Natural killer cell (primary cell): ENCODE data around the gene SPPL3. TPM values are rescaled to one million over a fixed set of nuclear protein-coding genes. Genes with fewer than 3 reads are reported as not detected.

Experiments
- ATAC-seq, 3 donors: fragments of 150-1000 bp in 2 of 3; fragments of 200-7000 bp in 1 of 3; cut with Tn5 transposase; 1 replicate in 1 of 3; 2 replicates in 2 of 3; pipeline ENCODE4 v1.10.0; 2021; ENCODE audit warnings: mild to moderate bottlenecking in 2 of 3, moderate library complexity in 2 of 3
- DNase-seq, 2 donors: peaks; one replicate each; pipeline versions ENCODE4 v3.0.0 to v3.0.0-alpha.2; 2013 to 2021; ENCODE audit warnings: mixed read lengths in 1 of 2
- H3K27ac ChIP-seq: one replicate; pipeline ENCODE4 v1.5.1; 2013; ENCODE audit warnings: mild to moderate bottlenecking, low read length
- H3K27me3 ChIP-seq: one replicate; pipeline ENCODE4 v1.6.1; 2013; ENCODE audit warnings: low read length; ENCODE audit not compliant: control insufficient read depth, insufficient read depth
- H3K36me3 ChIP-seq: one replicate; pipeline ENCODE4 v1.6.1; 2013; ENCODE audit warnings: low read length; ENCODE audit not compliant: control insufficient read depth, insufficient read depth
- H3K4me1 ChIP-seq: one replicate; pipeline ENCODE4 v1.6.1; 2013; ENCODE audit warnings: low read length; ENCODE audit not compliant: control insufficient read depth, insufficient read depth
- H3K4me3 ChIP-seq: one replicate; pipeline ENCODE4 v1.5.1; 2013; ENCODE audit warnings: low read length
- H3K9me3 ChIP-seq: one replicate; pipeline ENCODE4 v1.6.1; 2013; ENCODE audit warnings: low read length; ENCODE audit not compliant: control insufficient read depth, insufficient read depth
- H3K27ac Mint-ChIP-seq, 2 donors: one replicate each; pipeline ENCODE4 v1.8.0; 2022; ENCODE audit warnings: mild to moderate bottlenecking in 2 of 2, mixed read lengths in 2 of 2, moderate library complexity in 1 of 2
- H3K27me3 Mint-ChIP-seq, 2 donors: one replicate each; pipeline ENCODE4 v1.8.0; 2022; ENCODE audit warnings: low read depth in 2 of 2, mixed read lengths in 2 of 2
- H3K36me3 Mint-ChIP-seq: one replicate; pipeline ENCODE4 v1.8.0; 2022; ENCODE audit warnings: mixed read lengths
- H3K4me1 Mint-ChIP-seq, 2 donors: one replicate each; pipeline ENCODE4 v1.8.0; 2022; ENCODE audit warnings: mixed read lengths in 2 of 2
- H3K4me3 Mint-ChIP-seq: one replicate; pipeline ENCODE4 v1.8.0; 2022; ENCODE audit warnings: mild to moderate bottlenecking, moderate library complexity, mixed read lengths
- H3K9me3 Mint-ChIP-seq, 2 donors: one replicate each; pipeline ENCODE4 v1.8.0; 2022; ENCODE audit warnings: mixed read lengths in 2 of 2
- WGBS: methylation state at CpG from one replicate; pipeline ENCODE4 v1.1.7; 2013; ENCODE audit warnings: missing lambda C conversion rate; ENCODE audit not compliant: insufficient coverage; 5-methylcytosine and 5-hydroxymethylcytosine counted together
- intact Hi-C: fragments of 100-400 bp; cut with micrococcal nuclease; formaldehyde crosslinking; loops from one replicate; pipeline ENCODE4 v1.14.2; 2022
- total RNA-seq, 4 donors: library from RNA; stranded (reverse); fragments of 120-200 nt in 1 of 4; gene quantifications; one replicate each; pipeline versions ENCODE4 v1.2.3 to v1.2.4, GENCODE V29; 2013 to 2022
- TF ChIP-seq, protein P1 (sequence below): fragments of 200-600 bp; IDR thresholded peaks from one replicate; pipeline ENCODE4 v1.8.0; 2022; ENCODE audit warnings: antibody characterized with exemption

SPPL3 gene
- total RNA-seq, 3 donors from 2014 or later (not counting 1 experiment from before 2014, with no cell fraction given) = 31.5 to 40.2 (median 39.9) TPM

DNA sequence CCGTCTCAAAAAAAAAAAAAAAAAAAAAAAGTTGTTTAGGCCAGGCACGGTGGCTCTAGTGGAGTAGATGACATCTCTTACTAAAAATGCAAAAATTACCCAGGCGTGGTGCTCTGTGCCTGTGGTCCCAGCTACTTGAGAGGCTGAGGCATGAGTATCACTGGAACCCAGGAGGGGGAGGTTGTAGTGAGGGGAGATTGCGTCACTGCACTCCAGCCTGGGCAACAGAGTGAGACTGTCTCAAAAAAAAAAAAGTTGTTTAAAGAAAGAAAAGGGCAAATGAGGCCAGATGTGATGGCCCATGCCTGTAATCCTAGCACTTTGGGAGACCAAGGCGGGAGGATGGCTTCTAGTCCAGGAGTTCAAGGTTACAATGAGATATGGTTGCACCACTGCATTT is 36.6 kb upstream of the SPPL3 start:
- Histone ChIP-seq H3K27ac (no peak overlapping the region), H3K9me3 (no peaks in the 10 kb centered on the region), H3K4me3 (no peak overlapping the region), H3K4me1 (peaks cover 2% of the 10 kb centered on the region), H3K27me3 (no peaks in the 10 kb centered on the region), H3K36me3 (no peaks in the 10 kb centered on the region)
- intact Hi-C loops = no loop called here
- Mint-ChIP-seq H3K4me3 (no peak overlapping the region), H3K4me1 (peaks cover 0 to 5% of the 10 kb centered on the region in 2 donors), H3K27ac (no peak overlapping the region), H3K9me3 (no peaks in the 10 kb centered on the region), H3K27me3 (peaks cover 0 to 6% of the 10 kb centered on the region in 2 donors), H3K36me3 (no peaks in the 10 kb centered on the region)
- ATAC-seq (no peak), DNase-seq (no peak)
- TF ChIP-seq, protein P1, sequence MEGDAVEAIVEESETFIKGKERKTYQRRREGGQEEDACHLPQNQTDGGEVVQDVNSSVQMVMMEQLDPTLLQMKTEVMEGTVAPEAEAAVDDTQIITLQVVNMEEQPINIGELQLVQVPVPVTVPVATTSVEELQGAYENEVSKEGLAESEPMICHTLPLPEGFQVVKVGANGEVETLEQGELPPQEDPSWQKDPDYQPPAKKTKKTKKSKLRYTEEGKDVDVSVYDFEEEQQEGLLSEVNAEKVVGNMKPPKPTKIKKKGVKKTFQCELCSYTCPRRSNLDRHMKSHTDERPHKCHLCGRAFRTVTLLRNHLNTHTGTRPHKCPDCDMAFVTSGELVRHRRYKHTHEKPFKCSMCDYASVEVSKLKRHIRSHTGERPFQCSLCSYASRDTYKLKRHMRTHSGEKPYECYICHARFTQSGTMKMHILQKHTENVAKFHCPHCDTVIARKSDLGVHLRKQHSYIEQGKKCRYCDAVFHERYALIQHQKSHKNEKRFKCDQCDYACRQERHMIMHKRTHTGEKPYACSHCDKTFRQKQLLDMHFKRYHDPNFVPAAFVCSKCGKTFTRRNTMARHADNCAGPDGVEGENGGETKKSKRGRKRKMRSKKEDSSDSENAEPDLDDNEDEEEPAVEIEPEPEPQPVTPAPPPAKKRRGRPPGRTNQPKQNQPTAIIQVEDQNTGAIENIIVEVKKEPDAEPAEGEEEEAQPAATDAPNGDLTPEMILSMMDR = no peak
- 81% methylated on average over 3 of the region's 5 CpGs for WGBS

DNA sequence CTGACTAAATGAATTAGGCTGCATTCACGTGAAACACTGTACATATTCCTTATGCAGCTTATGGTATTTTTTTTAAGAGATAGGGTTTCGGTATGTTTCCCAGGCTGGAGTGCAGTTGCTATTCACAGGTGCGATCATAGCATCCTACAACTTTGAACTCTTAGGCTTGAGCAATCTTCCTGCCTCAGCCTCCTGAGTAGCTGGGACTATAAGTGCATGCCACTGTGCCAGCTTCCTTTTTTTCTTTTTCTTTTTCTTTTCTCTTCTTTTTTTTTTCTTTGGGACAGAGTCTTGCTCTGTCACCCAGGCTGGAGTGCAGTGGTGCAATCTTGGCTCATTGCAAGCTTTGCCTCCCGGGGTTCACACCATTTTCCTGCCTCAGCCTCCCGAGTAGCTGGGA is 35.8 kb upstream of the SPPL3 start:
- Mint-ChIP-seq H3K4me1 (peaks cover 0 to 5% of the 10 kb centered on the region in 2 donors), H3K9me3 (no peaks in the 10 kb centered on the region), H3K4me3 (no peak overlapping the region), H3K36me3 (no peaks in the 10 kb centered on the region), H3K27me3 (peaks cover 0 to 6% of the 10 kb centered on the region in 2 donors), H3K27ac (no peak overlapping the region)
- Histone ChIP-seq H3K4me1 (peaks cover 2% of the 10 kb centered on the region), H3K4me3 (no peak overlapping the region), H3K36me3 (no peaks in the 10 kb centered on the region), H3K27me3 (no peaks in the 10 kb centered on the region), H3K9me3 (no peaks in the 10 kb centered on the region), H3K27ac (no peak overlapping the region)
- intact Hi-C loops = no loop called here
- TF ChIP-seq, protein P1 = no peak
- WGBS = 53% methylated on average over 4 of the region's 5 CpGs
- DNase-seq = no peak
- no peak for ATAC-seq

DNA sequence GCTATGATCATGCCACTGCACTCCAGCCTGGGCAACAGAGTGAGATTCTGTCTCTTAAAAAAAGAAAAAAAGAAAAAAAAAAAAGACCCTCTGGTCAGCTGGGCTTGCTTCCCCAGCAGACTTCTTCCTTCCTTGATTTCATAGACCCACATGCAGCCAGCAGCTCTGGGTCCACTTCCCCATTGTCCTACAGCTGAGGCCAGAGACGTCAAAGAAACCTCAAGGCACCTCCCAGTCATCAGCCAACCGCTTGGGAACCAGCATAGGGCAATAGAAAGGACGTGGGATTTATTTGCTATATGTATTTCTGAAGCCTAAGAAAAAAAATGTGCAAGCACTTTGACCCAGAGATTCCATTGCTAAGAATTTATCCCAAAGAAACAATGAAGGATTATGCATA is 35.4 kb upstream of the SPPL3 start:
- H3K27ac Mint-ChIP-seq = no peak overlapping the region
- 15% methylated on average over 3 of the region's 3 CpGs for WGBS
- no peak for DNase-seq

DNA sequence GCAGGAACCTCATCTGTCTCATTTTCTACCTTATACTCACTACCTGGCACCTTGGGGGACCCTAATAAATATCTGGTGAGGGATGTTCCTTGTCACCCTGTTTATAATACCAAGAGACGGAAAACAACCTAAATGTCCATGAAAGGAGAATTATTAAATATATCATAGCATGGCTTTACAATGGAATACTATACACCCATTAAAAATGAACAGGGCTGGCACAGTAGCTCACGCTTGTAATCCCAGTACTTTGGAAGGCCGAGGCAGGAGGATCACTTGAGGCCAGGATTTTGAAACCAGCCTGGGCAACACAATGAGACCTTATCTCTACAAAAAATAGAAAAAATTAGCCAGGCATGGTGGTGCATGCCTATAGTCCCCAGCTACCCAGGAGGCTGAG is 34.3 kb upstream of the SPPL3 start:
- Histone ChIP-seq H3K27me3 (no peaks in the 10 kb centered on the region), H3K36me3 (no peaks in the 10 kb centered on the region), H3K9me3 (no peaks in the 10 kb centered on the region), H3K4me1 (peaks cover 2% of the 10 kb centered on the region), H3K4me3 (no peak overlapping the region), H3K27ac (no peak overlapping the region)
- no peak for ATAC-seq
- no peak for DNase-seq
- peaks cover 0 to 6% of the 10 kb centered on the region in 2 donors for H3K27me3 Mint-ChIP-seq
- no peaks in the 10 kb centered on the region for H3K9me3 Mint-ChIP-seq
- H3K27ac Mint-ChIP-seq = no peak overlapping the region
- H3K36me3 Mint-ChIP-seq = no peaks in the 10 kb centered on the region
- TF ChIP-seq, protein P1 = no peak
- 89% methylated on average over 2 of the region's 3 CpGs for WGBS
- no peak overlapping the region for H3K4me3 Mint-ChIP-seq
- peaks cover 0 to 5% of the 10 kb centered on the region in 2 donors for H3K4me1 Mint-ChIP-seq
- intact Hi-C loops = no loop called here

More for the DNA sequence above, 35.4 kb upstream of the SPPL3 start:
- Mint-ChIP-seq H3K9me3 (no peaks in the 10 kb centered on the region), H3K4me3 (no peak overlapping the region), H3K36me3 (no peaks in the 10 kb centered on the region), H3K27me3 (peaks cover 0 to 6% of the 10 kb centered on the region in 2 donors), H3K4me1 (peaks cover 0 to 5% of the 10 kb centered on the region in 2 donors)
- Histone ChIP-seq H3K4me1 (peaks cover 2% of the 10 kb centered on the region), H3K4me3 (no peak overlapping the region), H3K9me3 (no peaks in the 10 kb centered on the region), H3K36me3 (no peaks in the 10 kb centered on the region), H3K27me3 (no peaks in the 10 kb centered on the region), H3K27ac (no peak overlapping the region)
- TF ChIP-seq, protein P1 = no peak
- intact Hi-C loops = no loop called here
- peak in 1 of 3 donors; percentile 41 for ATAC-seq
